Superior temporal gyrus (tissue), 1 donor: Measurements from ENCODE around the gene PLEKHA6.

ENCODE experiments used
- DNase-seq: peaks from one replicate; pipeline ENCODE4 v3.0.0-alpha.2; 2016; ENCODE audit errors: extremely low spot score

Gene PLEKHA6

DNA sequence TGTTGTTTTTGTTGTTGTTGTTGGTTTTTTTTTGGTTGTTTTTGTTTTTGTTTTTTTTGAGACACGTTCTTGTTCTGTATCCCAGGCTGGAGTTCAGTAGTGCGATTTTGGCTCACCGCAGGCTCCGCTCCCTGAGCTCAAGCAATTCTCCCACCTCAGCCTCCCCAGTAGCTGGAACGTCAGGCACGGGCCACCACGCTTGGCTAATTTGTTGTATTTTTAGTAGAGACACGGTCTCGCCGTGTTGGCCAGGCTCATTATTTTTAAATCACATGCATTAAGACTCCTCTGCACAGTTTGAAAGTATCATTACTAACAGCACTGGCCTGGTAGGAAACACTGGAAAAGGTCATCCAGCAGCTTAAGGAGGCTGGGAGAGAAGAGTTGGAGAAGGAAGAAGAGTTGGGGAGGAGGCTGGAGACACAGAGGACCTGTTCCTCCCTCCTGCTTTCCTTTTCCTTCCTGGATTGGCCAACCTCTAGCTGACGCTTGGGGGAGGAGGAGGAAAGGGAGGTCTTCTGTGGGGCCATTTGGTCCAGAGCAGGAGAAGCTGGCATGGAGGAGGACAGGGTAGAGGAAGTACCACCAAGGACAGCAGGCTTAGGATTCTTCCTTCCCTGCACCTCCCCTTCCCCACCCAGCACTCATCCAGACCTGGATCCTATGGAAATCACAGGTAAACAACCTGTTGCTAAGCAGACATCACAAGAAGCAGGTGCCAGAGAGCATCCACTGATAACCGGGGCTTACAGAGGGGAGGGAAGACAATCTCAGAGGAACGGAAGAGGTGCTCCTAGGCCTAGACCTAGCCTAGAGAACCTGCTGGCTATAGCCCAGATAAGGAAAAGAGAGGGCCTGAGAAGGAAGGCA, 74.1 kb downstream of the PLEKHA6 start:
- DNase-seq = no peak

DNA sequence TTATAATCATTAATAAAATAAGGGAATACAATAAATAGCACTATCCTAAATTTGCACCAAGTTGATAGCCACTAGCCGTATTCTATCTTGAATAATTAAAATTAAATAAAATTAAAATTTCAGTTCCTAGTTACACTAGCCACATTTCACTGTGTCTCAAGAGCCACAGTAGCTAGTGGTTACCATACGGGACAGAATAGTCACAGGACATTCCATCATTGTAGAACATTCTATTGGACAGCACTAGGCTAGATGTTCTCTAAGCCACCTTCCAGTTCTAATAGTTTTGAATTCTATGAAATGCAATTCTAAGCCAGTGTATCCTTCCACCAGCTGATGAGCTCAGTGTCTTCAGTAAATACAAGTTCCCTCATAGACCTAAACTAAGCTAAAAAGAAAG, 74.8 kb downstream of the PLEKHA6 start:
- no peak for DNase-seq

GRCh38 chr1:204283711-204284651, 75.7 kb downstream of the PLEKHA6 start:
- no peak for DNase-seq

GRCh38 chr1:204282761-204283221, 76.9 kb downstream of the PLEKHA6 start:
- no peak for DNase-seq

DNA sequence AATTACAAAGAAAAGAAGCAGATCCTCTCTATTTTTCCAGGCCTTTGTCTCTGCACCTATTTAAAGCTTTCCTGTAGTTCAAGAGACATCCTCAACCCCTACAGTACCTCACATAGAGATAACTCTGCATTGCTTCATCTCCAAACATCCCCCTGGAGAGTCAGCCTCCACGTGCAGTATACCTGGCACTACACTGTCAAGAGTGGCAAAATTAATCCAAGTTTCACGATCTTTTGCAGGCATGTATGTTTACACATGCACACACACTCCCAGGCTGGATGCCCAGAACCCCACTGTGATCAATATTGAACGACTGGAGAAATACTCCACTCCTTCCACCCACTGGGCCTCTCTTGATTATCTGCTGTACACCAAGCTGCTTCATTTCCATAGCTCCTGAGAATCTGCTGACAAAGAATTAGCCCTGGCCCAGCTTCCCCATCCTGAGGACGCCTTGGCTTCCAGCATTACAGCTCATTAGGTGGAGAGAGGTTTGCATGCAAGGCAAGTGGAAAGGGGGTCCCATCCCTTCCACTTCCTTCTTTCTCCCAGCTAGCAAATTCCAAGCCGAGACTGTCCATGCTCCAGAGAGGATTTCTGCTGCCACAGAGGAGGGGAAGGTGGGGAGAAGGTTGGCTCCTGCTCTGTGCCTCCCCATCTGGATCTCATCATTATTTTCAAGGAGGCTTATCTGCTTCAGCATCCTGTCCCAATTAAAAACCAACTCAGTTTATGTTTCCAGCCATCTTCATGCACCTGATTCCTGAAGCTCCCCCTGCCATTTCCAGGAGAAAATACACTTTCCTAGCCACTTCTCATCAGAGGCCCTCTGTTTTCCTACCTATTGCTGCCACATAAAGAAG, 79.4 kb downstream of the PLEKHA6 start:
- no peak for DNase-seq

DNA sequence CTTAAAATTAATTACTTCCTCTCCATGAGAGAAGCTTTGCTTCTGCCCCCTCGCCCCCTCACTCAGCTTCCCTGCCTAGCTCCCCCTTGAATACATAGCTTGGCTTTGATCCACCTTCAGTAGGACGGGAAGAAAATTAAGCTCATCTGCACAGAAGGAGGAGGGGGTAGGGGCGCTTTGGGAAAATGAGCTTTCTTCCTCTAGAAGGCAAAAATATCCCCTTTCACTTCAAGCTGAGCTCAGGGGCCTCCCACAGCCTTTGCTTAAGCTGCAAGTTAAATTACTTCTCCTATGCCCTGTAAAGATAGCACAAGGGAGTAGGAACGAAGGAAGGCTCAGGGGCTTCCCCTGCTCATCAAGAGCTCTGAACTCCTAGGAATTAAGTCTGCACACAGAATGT, 80.8 kb downstream of the PLEKHA6 start:
- no peak for DNase-seq

GRCh38 chr1:204278251-204278650, 81.5 kb downstream of the PLEKHA6 start:
- no peak for DNase-seq

GRCh38 chr1:204277563-204278219, 82.0 kb downstream of the PLEKHA6 start:
- no peak for DNase-seq

DNA sequence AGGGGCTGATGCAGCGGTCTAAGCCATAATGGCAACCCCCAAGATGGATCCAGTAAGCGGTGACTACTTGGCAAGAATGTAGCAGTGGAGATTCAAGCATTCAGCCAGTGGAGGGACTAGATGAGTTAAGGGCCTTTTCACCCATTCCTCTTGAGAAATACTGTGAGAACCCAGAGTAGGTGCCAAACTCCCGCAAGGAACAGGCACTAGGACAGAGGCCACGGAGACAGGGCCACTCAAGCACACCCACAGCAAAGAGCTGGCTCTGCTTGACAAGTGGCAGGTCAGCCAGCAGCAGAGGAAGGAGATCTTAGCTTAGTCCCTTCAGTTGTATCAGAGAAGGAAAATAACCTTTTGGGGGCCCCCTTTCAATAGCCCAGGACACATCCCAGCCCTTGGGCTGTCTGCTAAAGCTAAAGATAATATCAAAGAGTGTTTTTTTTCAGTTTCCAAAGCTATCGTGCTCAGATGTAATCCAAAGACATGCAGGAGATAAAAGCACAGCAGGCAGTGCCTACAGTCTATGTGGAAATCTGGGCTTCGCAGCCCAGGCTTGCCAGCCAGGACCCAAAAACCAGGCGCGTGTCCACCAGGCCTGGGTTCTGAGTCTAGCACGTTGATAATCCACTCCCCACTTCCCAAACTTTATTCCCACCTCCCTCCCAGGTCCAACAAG, 83.9 kb downstream of the PLEKHA6 start:
- no peak for DNase-seq

DNA sequence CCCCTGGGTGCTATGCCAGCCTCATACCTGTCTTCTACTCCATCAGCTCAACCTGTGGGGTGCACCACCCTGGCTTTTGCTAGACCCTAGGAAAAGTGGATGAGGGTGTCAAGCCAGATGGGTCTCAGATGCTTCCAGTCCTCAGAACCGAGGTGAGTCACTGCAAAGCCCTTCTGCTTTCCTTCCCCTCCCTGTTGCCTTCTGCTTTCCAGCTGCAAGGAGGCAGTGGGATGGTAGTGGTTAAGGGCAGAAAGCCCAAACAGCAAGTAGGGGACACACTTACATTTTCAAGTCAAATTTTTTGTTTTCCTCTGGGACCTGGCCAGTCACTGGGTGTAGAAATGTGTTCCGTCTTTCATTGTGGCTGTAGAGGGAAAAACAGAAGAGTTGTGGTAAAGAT, 85.3 kb downstream of the PLEKHA6 start:
- no peak for DNase-seq

GRCh38 chr1:204272505-204272904, 87.2 kb downstream of the PLEKHA6 start:
- no peak for DNase-seq

GRCh38 chr1:204271970-204272369, 87.8 kb downstream of the PLEKHA6 start:
- no peak for DNase-seq

GRCh38 chr1:204268101-204268500, 91.6 kb downstream of the PLEKHA6 start:
- DNase-seq = no peak

- DNase-seq = peak; percentile 87
Observed at GRCh38 chr1:204267191-204267601, 92.5 kb downstream of the PLEKHA6 start.

- DNase-seq = no peak
Observed at GRCh38 chr1:204266504-204267034, 93.2 kb downstream of the PLEKHA6 start.

GRCh38 chr1:204265665-204266064, 94.1 kb downstream of the PLEKHA6 start:
- DNase-seq = no peak

DNA sequence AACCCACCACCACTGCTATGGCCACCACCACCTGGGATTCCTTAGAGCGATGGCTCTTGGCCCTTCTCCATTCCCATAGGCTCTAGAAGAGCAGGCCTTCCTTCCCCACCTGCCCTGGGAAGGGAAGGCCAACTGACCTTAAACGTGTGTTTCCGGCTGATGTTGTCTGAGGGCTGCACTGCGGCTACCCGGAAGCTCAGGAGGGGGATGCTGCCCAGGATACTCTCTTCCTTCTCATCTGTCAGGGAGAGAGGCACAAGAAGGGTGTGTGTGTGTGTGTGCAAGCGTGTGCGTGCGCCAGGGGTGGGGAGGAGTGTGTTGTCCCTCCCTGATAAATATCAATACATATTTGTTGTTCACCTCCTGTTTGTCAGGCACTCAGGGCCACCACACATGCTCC, 94.9 kb downstream of the PLEKHA6 start:
- no peak for DNase-seq

GRCh38 chr1:204263254-204263910, 96.3 kb downstream of the PLEKHA6 start:
- DNase-seq = peak; percentile 40

DNA sequence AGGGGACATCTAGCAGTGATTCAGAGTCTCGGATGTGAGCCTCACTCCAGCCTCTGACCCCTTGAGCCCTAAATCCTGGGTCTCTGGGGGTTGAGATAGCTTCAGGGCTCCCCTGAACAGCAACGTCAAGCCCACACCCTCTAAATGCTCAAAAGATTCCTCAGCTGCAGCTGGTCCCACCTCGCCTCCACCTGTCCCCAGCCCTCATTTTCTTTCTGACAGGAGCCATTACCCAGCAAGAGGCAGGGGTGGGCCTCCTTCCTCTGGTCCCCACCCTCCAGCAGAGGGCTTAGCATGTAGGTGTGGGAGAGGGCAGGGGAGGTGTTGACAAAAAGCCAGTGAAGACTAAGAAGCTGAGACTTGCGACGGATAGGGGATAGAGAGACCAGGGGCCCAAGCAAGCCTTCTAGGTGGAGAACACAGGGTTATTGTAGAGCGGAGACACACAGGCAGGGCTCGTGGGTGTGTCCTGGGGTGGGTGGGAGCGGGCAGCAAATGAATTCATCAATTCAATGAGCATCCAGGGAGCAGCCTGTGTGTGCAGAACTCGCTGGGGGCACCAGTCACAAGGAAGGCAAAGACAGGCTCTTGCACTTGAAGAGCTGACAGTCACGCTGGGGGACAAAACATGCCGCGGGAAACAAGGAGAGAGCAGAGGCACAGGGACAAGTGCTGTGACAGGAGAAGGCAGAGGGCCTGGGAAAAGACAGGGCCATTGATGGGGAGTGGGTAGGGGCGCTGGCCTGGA, 97.0 kb downstream of the PLEKHA6 start:
- no peak for DNase-seq
